HG03135 (cell line): ENCODE results near the gene MLC1.

Experiments
- ATAC-seq: cut with Tn5 transposase; IDR thresholded peaks from one replicate; pipeline ENCODE4 v1.9.1; 2021; ENCODE audit warnings: mild to moderate bottlenecking, moderate library complexity; ENCODE audit not compliant: unreplicated experiment

Gene MLC1

DNA sequence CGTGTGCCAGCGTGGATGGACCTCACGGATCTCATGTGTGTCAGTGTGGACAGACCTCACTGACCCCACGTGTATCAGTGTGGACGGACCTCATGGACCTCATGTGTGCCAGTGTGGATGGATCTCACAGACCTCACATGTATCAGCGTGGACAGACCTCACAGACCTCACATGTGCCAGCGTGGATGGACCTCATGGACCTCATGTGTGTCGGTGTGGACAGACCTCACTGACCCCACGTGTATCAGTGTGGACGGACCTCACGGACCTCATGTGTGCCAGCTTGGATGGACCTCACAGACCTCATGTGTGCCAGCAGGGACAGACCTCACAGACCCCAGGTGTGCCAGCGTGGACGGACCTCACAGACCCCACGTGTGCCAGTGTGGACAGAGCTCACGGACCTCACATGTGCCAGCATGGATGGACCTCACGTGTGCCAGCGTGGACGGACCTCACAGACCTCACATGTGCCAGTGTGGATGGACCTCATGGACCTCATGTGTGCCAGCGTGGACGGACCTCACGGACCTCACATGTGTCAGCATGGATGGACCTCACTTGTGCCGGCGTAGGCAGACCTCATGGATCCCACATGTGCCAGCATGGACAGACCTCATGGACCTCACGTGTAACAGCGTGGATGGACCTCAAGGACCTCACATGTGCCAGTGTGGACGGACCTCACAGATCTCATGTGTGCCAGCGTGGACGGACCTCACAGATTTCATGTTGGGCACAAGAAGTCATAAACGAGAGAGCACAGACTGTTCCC is 45.4 kb downstream of the MLC1 start:
- ATAC-seq = no peak

DNA sequence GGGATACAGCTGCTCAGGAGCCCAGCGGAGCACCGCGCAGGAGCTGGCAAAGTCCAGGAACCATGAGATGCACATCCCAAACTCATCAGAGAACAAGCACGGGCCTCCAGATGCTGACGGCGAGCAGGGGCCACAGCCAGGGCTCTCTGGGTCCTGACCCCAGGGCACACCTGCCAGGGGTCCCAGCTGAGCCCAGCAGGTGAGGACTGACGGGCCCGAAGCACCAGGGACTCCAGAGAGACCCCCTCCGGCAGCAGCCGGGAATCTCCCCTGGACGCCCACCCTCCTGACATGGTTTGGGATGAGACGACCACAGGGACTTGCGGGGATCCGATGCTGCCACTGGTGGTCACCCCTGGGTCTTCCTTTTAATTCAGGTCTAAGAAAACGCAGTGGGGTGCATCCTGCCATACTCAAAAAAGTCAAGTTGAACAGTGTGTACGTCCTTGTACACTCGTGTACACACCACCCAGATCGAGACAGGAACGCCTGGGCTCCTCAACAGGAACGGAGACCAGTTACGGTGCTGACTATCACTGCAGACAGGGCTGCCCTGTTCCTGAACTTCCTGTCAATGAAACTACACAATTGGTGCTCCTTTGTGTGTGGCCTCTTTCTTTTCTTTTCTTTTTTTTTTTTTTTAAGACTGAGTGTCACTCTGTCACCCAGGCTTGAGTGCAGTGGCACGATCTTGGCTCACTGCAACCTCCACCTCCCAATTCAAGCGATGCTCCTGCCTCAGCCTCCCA is 49.1 kb downstream of the MLC1 start:
- ATAC-seq = no peak

DNA sequence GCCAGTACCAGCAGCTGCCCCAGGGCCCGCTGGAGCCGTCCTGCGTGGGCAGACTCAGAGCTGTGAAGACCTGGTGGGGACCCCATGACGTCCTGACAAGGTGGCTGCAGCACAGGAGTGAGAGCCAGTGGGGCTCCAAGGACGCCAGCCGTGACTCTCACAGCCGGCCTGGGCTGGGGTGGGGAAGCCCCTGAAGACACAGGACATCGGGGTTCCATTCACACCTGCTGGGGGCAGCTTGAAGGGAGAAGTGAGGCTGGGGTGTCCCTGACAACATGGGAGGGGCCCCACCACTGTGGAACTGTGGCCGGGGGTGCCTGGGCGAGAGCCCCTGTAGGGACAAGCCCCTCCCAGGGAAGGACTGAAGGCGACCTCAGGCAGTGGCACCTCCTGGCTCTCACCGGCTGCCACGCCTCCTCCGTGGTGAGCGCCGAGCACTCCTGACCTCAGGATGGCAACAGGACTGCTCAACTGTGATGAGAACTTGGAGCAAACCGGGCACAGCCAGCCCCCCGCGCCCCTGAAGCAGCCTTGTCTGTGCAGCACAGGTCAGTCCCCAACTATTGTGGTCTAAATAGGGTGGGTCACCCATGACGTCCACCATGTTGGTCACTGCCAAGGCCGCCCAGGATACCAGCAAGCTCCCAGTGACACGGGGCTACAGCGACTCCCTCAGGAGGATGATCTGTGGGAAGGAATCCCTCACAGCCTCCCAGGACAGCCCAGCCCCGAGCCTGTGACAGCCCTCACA is 49.9 kb downstream of the MLC1 start:
- ATAC-seq = no peak

DNA sequence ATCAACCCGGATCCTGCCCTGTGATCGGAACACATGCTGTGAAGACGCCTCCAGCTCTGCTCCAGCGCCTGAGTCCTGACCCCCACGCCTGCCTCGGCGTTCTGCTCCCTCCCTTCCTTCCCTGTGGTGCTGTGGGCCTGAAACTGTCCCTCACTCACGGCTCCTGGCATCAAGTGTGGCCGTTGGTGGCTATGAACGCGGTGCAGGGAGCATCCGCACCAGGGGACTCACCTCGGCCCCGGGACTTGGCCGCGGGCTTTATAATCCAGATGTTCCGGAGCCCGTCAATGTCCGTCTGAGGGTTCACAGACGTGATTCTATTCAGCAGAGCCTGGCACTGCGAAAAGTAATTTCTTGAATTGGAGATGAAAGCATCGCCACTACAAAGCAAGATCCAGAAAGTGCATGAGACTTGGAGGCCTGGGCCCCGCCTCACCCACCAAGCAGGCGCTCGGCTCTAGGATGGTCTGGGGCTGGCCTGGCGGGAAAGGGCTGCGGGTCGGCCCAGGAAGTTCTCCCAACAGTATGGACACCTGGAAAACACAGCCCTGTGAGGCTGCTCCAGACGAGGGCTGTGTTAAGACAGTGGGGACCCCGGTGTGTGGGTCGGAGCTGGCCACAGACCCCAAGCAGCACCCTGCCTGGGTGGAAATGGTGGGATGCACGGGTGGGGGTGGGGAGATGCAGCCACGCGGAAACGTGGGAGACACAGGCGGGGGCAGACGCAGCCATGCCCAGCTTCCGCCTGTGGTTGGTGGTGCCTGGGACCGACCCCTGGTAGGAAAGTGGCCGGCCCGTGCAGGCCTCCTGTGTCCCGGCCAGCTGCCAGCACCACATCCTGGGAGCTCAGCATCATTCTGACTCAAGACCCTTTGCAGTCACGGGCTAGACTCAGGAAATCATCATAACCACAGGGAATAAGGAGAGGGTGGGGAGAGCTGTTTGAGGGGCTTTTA is 50.8 kb downstream of the MLC1 start:
- ATAC-seq = no peak

DNA sequence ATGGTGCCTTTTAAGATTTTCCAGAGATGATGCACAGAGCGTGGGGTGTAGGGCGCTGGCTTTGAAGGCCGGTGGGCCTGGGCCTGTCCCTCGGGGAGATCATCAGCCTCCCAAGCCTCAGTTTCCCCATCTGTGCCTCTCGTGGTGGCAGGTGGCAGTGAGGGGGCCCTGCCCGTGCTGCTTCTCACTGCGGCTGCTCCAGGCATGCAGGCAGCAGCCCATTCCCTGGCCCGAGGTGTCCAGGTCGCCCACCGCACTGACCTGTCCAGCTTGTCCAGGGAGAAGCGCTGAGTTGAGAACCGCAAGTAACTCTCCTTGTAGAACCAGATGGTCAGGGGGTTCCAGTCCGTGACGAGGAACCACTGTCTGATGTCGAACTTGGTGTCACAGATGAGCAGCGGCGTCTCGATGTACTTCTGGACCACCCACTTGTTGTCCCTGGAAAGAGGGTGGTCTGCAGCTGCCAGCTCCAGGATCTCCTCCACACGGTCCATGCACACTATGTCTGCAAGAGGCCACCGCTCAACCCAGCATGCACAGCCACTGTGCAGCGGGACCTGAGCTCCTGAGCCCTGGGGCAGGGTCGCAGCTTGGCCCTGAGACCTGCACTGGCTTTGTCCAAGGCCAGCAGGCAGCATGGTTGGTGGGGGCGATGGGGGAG is 52.2 kb downstream of the MLC1 start:
- no peak for ATAC-seq

DNA sequence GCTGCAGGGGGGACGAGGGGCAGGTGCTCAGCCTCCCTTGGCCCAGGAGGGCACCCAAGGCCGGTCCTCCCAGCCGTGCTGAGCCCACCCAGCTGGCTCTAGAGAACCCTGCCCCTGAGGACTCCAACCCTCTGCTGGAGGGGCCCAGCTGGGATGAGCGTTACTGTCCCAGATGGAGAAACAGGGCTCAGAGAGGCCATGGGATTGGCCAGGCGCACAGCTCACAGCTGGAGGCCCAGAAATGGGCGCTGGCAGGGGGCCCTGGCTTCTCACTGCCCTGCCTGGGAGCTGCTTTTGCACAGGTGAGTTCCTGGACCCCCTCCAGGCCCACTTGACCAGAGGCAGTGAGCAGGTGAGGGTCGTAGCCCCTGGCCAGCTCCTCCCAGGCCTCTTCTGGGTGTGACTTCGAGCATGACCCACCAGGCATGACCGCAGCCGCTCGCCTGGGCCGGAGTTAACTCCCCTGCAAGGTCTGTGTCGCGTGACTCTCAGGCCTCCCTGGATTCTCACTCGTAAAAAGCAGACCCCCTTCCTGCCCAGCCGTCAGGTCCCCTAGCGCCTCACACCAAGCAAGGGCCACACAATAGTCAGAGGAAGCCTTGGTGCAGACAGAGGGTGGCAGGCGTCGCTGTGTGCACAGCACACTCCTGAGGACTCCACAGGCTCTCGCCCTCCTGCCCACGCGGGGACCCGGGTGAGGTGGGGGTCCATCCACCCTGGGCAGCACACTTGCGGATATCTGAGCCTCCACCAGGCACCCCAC is 52.9 kb downstream of the MLC1 start:
- ATAC-seq = no peak

DNA sequence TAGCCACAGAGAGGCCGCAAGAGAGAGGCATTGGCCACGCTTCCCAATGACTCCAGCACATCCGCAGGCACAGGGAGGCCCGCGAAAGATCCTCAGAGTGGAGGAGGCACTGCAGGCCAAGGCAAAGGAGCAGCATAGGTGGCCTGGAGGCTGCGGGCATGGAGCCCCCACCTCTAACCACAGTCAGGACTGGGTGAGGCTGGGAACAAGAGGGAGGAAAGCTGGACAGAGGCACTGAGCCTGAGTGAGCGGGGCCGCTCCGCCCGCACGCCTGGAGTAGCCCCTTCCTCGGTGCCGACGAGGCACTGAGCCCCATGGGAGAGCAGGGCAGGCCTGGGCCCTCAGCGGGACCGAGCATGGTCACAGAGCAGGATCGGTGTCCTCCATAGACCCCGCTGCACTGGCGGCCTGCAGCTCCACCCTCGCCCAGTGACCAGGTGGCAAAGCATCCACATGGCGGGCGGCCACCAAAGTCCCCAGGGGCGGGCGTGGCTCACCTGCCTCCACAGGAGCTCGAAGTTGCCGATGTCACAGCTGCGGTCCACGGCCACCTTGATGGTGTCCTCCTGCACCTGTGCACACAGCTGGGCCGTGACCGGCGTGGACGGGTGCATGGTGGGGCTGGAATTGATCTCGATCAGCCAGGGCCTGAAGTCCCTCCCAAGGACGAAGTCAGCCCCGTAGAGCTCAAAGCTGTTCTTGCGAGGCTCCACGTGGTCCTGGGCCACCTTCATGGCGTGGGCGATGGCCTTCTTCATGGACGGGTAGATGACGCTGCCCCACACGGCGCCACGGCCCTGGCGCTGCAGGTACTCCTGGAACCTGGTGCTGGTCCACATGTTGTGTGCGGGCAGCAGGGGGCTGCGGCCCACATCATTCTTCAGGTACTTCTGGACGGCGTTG is 53.8 kb downstream of the MLC1 start:
- no peak for ATAC-seq

DNA sequence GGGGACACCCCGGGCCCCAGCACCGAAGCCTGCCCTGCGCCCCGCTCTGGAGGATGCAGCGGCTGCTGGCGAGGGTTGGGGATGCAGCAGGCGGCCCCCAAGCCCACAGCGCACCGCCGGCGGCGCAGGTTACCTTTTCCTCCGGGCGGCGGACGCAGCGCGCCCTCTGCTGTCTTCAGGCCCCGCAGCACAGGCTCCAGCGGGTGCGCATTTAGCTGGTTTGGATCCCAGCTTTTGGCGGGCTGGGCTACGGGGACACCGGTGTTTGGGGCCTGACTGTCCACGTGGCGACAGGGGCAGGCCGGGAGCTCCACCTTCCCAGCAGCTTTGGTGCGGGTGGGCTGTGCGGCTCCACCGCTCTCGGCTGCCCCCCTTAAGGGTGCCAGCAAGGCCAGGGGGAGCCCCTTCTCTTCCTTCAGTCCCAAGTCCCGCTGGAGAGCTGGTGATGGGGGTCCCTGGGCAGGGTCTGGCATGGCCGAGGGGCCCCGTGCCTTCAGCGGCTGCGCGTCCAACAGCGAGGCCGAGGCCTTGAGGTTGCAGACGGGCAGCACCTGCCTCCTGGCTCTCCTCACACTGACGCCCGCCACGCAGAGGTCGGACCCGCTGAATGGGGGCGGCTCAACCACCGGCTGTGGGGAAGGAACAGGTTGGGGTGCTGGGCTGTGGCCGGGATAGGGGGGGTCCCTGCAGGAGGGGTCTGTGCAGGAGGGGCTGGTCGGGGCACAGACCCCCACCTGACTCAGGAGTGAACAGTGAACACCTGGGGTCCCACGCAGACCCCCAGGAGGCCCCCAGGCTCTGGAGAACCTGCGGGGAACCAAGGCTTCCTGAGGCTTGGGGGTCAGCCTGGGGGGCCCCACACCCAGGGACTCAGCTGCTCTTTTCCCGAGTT is 54.7 kb downstream of the MLC1 start:
- peak; percentile 61 for ATAC-seq

DNA sequence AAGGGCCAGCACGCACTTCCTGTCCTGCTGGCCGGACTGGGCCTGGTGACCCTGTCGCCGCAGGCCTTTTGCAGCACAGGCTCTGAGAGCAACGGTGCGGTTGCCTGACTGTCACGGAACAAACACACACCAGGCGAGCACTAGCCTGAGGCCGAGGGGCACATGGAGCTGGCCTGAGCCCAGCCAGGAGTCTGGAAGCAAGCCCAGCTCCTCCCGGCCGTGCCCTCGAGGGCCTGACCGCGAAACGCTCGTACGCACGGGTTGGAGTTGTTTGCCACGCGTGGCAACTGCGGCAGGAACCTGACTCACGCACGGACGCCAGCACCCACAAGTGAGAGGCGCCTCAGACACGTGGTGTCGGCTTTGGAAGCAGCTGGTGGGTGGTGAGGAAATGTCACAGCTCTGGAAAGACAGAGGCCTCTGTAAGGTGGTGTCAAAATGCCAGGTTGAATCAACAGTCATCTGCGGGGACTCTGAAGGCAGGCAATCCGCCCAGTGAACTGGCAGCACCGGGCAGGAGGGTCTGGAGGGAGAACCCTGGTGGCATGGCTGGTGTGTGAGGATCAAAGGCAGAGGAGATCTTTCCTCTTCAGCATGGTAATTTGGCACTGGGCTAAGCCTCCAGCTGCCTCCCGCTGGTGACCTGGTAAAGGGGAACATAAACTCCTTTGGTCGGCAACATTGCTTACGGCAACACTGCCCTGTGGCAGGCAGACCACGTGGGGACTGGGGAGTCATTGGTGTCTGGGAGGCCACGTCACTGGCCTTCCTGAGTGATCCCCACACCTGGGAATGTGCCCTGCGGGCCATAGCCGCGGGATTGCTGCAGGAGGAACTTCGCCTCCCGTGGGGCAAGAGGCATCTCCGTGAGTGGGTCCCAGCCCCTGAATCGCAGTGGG is 57.3 kb downstream of the MLC1 start:
- ATAC-seq = no peak

DNA sequence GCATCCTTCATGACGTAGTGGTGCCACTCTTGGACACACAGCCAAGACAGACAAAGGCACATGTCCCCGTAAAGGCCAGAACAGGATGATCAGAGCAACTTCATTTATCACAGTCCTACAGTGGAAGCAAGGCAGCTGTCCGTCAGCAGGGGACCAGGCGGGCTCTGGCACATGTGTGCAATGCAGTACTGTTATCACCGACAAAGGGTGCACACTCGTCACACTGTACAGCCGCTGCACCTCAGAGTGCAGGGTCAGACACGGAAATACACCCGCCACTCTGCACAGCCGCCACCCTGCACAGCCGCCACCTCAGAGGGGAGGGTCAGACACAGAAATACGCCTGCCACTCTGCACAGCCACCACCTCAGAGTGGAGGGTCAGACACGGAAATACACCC is 59.2 kb downstream of the MLC1 start:
- ATAC-seq = no peak

DNA sequence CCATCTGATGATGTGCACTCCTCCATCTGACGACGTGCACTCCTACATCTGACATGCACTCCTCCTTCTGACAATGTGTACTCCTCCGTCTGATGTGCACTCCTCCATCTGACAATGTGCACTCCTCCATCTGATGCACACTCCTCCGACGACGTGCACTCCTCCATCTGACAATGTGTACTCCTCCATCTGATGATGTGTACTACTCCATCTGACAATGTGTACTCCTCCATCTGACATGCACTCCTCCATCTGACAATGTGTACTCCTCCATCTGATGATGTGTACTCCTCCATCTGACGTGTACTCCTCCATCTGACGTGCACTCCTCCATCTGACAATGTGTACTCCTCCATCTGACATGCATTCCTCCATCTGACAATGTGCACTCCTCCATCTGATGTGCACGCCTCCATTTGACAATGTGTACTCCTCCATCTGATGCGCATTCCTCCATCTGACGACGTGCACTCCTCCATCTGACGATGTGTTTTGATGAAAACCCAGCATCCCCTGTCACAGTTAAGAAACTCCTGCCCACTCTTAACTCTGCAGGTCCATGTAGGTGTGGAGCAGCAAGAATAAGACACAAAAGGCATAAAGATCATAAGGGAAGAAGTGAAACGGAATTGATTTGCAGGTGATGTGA is 62.9 kb downstream of the MLC1 start:
- ATAC-seq = no peak

DNA sequence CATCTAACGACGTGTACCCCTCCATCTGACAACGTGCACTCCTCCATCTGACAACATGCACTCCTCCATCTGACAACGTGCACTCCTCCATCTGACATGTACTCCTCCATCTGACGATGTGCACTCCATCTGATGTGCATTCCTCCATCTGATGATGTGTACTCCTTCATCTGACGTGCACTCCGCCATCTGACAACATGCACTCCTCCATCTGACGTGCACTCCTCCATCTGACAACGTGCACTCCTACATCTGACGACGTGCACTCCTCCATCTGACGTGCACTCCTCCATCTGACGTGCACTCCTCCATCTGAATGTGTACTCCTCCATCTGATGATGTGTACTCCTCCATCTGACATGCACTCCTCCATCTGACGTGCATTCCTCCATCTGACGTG is 64.6 kb downstream of the MLC1 start:
- no peak for ATAC-seq

DNA sequence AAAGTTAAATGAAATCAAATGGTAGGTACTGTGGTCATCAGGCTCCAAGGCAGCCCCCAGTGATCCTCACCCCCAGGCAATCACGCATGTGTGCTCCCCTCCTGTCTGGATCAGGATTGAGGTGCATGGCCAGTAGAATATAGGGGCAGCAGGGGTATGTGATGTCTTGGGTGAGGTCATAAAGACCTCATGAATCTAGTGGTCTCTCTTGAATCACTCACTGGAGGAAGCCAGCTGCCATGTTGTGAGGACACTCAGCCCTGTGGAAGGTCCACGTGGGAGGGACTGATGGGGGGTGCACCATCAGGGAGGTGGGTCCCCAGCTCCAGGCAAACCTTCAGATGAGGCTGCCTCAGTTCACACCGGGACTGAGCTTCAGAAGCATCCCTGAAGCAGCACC is 65.9 kb downstream of the MLC1 start:
- ATAC-seq = no peak

DNA sequence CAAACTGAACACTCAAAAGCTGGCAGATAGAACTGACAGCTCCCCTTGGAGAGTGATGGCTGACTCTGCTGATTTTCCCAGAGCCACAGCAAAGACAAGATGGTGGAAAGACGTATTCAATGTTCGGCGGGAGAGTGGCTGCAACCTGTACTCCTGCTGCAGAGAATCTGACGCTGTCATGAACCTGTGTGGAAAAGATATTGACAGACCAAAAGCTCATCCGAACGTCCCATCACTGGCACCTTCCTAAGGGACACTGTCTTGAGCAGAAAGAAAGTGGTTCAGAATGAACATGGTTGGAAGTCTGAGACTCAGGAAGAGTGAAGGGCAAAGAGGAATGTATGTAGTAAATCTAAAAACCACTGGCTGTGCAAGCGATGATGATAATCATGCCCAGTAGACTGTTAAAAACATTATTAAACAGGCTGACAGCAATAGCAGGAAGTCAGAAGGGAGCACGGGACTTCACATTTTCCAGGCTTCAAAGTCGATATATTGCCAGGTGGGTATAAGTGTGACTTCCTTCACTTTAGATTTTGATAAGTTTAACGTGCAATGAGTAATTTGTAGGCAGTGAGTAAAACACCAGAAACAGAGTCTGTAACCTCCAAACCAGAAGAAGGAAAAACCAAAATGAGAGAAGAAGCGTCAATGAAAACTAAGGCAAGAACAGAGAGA is 66.5 kb downstream of the MLC1 start:
- ATAC-seq = no peak

DNA sequence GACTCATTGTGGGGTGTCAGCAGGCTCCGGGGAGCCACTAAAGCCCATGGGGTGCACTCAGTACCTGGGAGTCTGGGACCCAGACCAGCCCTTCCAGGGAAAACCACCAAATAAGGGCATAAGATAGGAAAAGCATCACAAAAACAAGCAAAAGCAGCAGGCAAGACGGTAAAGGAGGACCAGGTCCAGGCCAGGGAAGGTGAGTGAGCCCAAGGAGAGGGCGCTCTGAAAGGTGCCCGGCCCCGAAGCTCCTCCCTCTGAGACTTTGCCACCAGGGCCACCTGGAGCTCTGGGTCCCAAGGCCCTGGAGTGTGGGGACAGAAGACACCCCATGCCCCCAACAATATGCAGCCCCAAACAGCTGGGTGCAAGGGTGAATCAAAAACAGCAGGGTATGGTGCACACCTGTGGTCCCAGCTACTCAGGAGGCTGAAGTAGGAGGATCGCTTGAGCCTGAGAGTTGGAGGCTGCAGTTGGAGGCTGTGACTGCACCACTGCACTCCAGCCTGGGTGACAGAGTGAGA is 67.5 kb downstream of the MLC1 start:
- ATAC-seq = no peak
